DND-41 (cell line): ENCODE data around the gene PTGFRN.

Source experiments
- ATAC-seq: fragments of 200-7000 bp; cut with Tn5 transposase; 3 replicates; pipeline ENCODE4 v1.9.1; 2021; ENCODE audit warnings: low read depth; ENCODE audit not compliant: insufficient read depth
- DNase-seq: peaks from one replicate; pipeline ENCODE4 v3.0.0-alpha.2; 2020
- H2AFZ ChIP-seq: 2 replicates; pipeline ENCODE4 v1.6.0; 2012; ENCODE audit warnings: low read depth, low read length
- H3K27ac ChIP-seq: 2 replicates; pipeline ENCODE4 v1.5.1; 2012; ENCODE audit warnings: low read length, inconsistent platforms
- H3K27me3 ChIP-seq: fragments of 200-600 bp; sonication (generic); 2 replicates; pipeline ENCODE4 v1.6.0; 2012; ENCODE audit warnings: low read length, mild to moderate bottlenecking, inconsistent platforms; ENCODE audit not compliant: insufficient read depth, poor library complexity
- H3K36me3 ChIP-seq: 2 replicates; pipeline ENCODE4 v1.5.1; 2012; ENCODE audit warnings: low read length, inconsistent platforms; ENCODE audit not compliant: insufficient read depth
- H3K4me1 ChIP-seq: 2 replicates; pipeline ENCODE4 v1.5.1; 2012; ENCODE audit warnings: mild to moderate bottlenecking, low read length; ENCODE audit not compliant: insufficient read depth
- H3K4me2 ChIP-seq: 2 replicates; pipeline ENCODE4 v1.6.0; 2012; ENCODE audit warnings: mild to moderate bottlenecking, moderate library complexity, low read length, inconsistent platforms; ENCODE audit not compliant: insufficient read depth
- H3K4me3 ChIP-seq, 2 experiments: fragments of 200-600 bp in 1 of 2; shearing (Covaris generic) in 1 of 2; 2 replicates each; pipeline ENCODE4 v1.5.1; 2012 to 2016; ENCODE audit warnings: inconsistent platforms in 2 of 2, low read length in 2 of 2, mild to moderate bottlenecking in 2 of 2, low read depth in 1 of 2, moderate library complexity in 1 of 2
- H3K79me2 ChIP-seq: 2 replicates; pipeline ENCODE4 v1.6.0; 2012; ENCODE audit warnings: low read length, inconsistent platforms; ENCODE audit not compliant: insufficient read depth
- H3K9ac ChIP-seq: 2 replicates; pipeline ENCODE4 v1.6.0; 2012; ENCODE audit warnings: low read depth, mild to moderate bottlenecking, inconsistent platforms, low read length, moderate library complexity
- H3K9me3 ChIP-seq: 2 replicates; pipeline ENCODE4 v1.5.1; 2012; ENCODE audit warnings: low read length, moderate library complexity, mild to moderate bottlenecking, inconsistent platforms; ENCODE audit not compliant: insufficient read depth, severe bottlenecking
- H4K20me1 ChIP-seq: 2 replicates; pipeline ENCODE4 v1.6.0; 2012; ENCODE audit warnings: low read length; ENCODE audit not compliant: insufficient read depth
- CTCF ChIP-seq: IDR thresholded peaks from 2 replicates; pipeline ENCODE4 v1.5.1; 2012; ENCODE audit warnings: borderline replicate concordance, low read length, moderate library complexity, mild to moderate bottlenecking; ENCODE audit not compliant: poor library complexity, severe bottlenecking; ENCODE audit errors: extremely low read depth
- EZH2 ChIP-seq: IDR thresholded peaks from 3 replicates; pipeline ENCODE4 v1.6.1; 2012; ENCODE audit warnings: borderline replicate concordance, low read depth, mild to moderate bottlenecking, moderate library complexity, low read length, inconsistent platforms; ENCODE audit not compliant: severe bottlenecking

Gene PTGFRN

DNA sequence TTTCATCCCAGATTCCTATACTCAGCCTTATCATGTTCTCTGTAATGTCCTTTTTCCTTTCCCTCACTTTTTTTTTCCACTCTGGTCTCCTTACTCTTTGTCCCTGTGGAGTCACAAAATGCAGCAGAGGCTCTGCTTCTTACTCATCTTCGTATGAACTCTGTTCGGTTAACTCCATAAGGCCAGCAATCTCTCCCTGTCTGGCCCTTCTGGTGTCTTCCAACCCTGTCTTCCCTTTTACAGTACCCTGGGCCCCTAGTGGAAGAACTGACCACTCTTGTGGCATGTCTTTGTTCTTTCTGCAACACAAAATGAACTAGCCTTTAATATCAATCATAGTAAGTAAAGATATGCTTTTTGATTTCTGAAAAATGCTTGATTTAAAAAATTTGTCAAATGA, 98.9 kb downstream of the PTGFRN start:
- ATAC-seq (no peak), DNase-seq (no peak)
- no peak overlapping the region for H2AFZ ChIP-seq
- TF ChIP-seq CTCF: no peak
- TF ChIP-seq EZH2: no peak
- H3K27me3 ChIP-seq: no peaks in the 10 kb centered on the region
- H3K4me3 ChIP-seq: no peak overlapping the region
- no peak overlapping the region for H3K27ac ChIP-seq
- H3K4me2 ChIP-seq: no peak overlapping the region
- H3K36me3 ChIP-seq: no peaks in the 10 kb centered on the region
- no peaks in the 10 kb centered on the region for H3K79me2 ChIP-seq
- H3K9ac ChIP-seq: no peak overlapping the region
- no peaks in the 10 kb centered on the region for H4K20me1 ChIP-seq
- H3K9me3 ChIP-seq: no peaks in the 10 kb centered on the region
- H3K4me1 ChIP-seq: no peaks in the 10 kb centered on the region

- Histone ChIP-seq H3K9me3 (no peaks in the 10 kb centered on the region), H3K36me3 (no peaks in the 10 kb centered on the region), H3K4me3 (no peak overlapping the region), H3K79me2 (no peaks in the 10 kb centered on the region), H3K4me2 (no peak overlapping the region), H4K20me1 (no peaks in the 10 kb centered on the region), H3K4me1 (no peaks in the 10 kb centered on the region), H3K27ac (no peak overlapping the region), H2AFZ (no peak overlapping the region), H3K27me3 (no peaks in the 10 kb centered on the region), H3K9ac (no peak overlapping the region)
- TF ChIP-seq CTCF: no peak
- TF ChIP-seq EZH2: no peak
- ATAC-seq (peak; percentile 68), DNase-seq (no peak)
Measured at GRCh38 chr1:117009132-117009531, 99.4 kb downstream of the PTGFRN start.

DNA sequence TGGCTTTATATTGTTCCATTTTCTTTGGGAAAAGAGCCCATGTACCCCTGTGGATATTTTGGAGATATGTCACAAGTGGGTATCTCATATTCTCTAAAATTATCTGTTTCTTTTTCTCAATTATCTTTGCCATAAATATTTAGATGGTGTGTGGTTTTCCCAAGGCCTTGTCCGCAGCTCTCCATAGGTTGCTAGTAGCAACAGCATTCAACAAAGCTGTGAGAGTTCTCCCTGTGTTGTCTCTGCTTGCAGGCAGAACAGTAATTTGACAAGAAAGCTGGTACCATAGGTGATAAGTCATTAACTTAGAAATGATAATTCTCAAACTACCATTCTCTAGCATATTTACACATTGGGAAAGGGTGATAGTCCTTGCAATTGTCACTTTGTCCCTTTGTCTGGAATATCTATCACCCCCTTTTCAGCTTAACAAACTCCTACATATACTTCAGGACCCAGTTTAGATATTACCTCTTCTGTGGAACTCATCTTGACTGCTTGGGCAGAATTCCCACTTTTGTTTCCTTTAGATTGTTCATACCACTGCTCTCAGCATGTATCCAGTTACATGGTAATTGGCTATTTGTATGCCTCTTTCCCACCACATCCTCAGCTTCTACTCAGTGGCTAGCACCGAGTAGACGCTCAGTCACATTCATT, 100.7 kb downstream of the PTGFRN start:
- Histone ChIP-seq H3K9ac (no peak overlapping the region), H3K4me1 (no peaks in the 10 kb centered on the region), H3K9me3 (no peaks in the 10 kb centered on the region), H3K36me3 (no peaks in the 10 kb centered on the region), H3K4me2 (no peak overlapping the region), H3K27ac (no peak overlapping the region), H2AFZ (no peak overlapping the region), H4K20me1 (no peaks in the 10 kb centered on the region), H3K4me3 (no peak overlapping the region), H3K27me3 (no peaks in the 10 kb centered on the region), H3K79me2 (no peaks in the 10 kb centered on the region)
- TF ChIP-seq CTCF (no peak), EZH2 (no peak)
- ATAC-seq (no peak), DNase-seq (no peak)
